ENCODE results near the gene PROM1.

DNA sequence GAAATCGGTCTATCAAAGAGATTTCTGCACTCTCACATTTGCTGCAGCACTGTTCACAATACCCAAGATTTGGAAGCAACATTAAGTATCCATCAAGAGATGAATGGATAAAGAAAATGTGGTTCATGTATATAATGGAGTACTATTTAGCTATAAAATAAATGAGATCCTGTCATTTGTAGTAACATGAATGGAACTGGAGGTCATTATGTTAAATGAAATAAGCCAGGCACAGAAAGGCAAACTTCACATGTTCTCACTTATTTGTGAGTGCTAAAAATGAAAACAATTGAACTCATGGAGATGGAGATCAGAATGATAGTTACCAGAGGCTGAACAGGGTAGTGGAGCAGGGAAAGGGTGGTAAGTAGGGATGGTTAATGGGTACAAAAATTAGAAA is 17.0 kb upstream of the PROM1 start:
- no peak for TF ChIP-seq CTCF (IDR thresholded peaks at IDR 0.05)
- TF ChIP-seq POLR2A (IDR thresholded peaks at IDR 0.05) = no peak

All from body of pancreas (tissue), 4 donors.